Fibroblast of mammary gland (primary cell): Measurements from ENCODE around the gene TMEM50B.
"Not testable (repeated sequence)": the region's sequence is repeated elsewhere in the genome, so short reads cannot be mapped to it uniquely, and the experiment has no call there.

Experiments
- DNase-seq: peaks from one replicate; pipeline ENCODE4 v3.0.0-alpha.2; 2010; ENCODE audit warnings: low read depth
- H3K4me3 ChIP-seq: 2 replicates; pipeline ENCODE4 v1.5.1; 2011; ENCODE audit warnings: low read depth, mild to moderate bottlenecking, low read length, moderate library complexity; ENCODE audit not compliant: control insufficient read depth
- CTCF ChIP-seq: conservative IDR thresholded peaks from 2 replicates; pipeline ENCODE4 v1.5.1; 2011; ENCODE audit warnings: low read depth, low read length, inconsistent platforms; ENCODE audit not compliant: control insufficient read depth, insufficient read depth

Gene TMEM50B

GRCh38 chr21:33480481-33481103, 818 bp upstream of the TMEM50B start:
- TF ChIP-seq CTCF: no peak
- H3K4me3 ChIP-seq: peak overlapping the region; percentile 83
- no peak for DNase-seq

GRCh38 chr21:33478935-33479678, 667 bp downstream of the TMEM50B start:
- DNase-seq: peak; percentile 15
- no peak for TF ChIP-seq CTCF
- peak overlapping the region; percentile 86 for H3K4me3 ChIP-seq

- H3K4me3 ChIP-seq: peak overlapping the region; percentile 86
- DNase-seq: no peak
- no peak for TF ChIP-seq CTCF
These were observed 1.6 kb downstream of the TMEM50B start for GRCh38 chr21:33478182-33478581.

- TF ChIP-seq CTCF: no peak
- DNase-seq: no peak
- no peak overlapping the region for H3K4me3 ChIP-seq
These were observed 2.7 kb downstream of the TMEM50B start for GRCh38 chr21:33477066-33477465.

GRCh38 chr21:33473344-33473743, 6.4 kb downstream of the TMEM50B start:
- DNase-seq: no peak
- no peak overlapping the region for H3K4me3 ChIP-seq
- TF ChIP-seq CTCF: no peak

GRCh38 chr21:33470701-33471100, 9.1 kb downstream of the TMEM50B start:
- TF ChIP-seq CTCF: no peak
- DNase-seq: no peak
- no peak overlapping the region for H3K4me3 ChIP-seq

GRCh38 chr21:33469183-33469582, 10.6 kb downstream of the TMEM50B start:
- DNase-seq, H3K4me3 ChIP-seq: not testable (repeated sequence)
